Measurements from ENCODE around the gene PTGDS.
A peak's percentile ranks its signal among the peaks of the same experiment; 100 is the strongest.

Gene PTGDS

DNA sequence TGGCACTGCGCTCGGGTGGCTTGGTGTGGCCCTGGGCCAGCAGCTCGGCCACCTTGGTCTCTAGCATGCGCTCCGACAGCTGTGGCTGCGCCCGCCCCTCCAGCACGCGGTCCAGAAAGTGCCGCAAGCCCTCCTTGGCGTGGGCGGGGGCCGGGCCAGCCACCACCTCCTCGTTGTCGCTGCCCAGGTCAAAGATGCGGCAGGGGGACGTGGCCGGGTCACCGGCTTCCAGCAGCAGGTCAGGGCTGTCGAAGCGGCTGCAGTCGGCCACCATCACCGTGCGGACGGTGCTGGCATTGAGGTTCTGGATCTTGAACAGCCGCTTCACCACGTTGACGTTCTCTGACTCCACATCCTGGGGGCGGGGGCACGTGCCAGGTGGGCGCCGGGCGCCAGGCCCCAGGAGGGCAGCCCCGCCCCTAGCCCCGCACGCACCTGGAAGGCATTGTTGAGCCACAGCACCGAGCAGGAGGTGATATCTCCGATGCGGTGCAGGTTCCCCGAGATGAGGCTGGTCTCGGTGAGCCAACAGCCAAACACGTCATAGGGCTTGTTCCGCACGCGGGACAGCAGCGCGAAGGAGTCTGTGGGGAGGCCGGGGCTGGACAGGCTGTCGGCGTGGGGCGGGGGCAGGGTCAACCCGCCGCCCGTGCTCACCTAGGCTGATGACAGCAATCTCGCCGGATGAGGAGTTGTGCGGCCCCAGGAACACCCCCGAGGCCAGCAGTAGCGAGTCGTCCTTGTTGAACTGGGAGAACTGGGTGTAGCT is 35.0 kb upstream of the PTGDS start:
- in situ Hi-C loops (cut with MboI; ENCODE audit: low sequenced_read_pairs), result no loop called here

GRCh38 chr9:136942881-136943230 is 34.4 kb upstream of the PTGDS start:
- H3K36me3 ChIP-seq (replicated peaks), result peaks cover 38% of the 10 kb centered on the region
- no peak for DNase-seq (ENCODE audit: low spot score in 2 of 2)
- H3K9me3 ChIP-seq, result no peaks in the 10 kb centered on the region
- H3K4me3 ChIP-seq, result peak overlapping the region; percentile 78
- in situ Hi-C loops (cut with MboI; ENCODE audit: low sequenced_read_pairs), result no loop called here
- peaks cover 6% of the 10 kb centered on the region for H3K4me1 ChIP-seq
- no peaks in the 10 kb centered on the region for H3K27me3 ChIP-seq (ENCODE audit: low read depth)

More for the DNA sequence above, 35.0 kb upstream of the PTGDS start:
- Histone ChIP-seq H3K4me1 (peaks cover 3% of the 10 kb centered on the region; the same call in 1 of the 2 replicates), H3K36me3 (replicated peaks) (peaks cover 38% of the 10 kb centered on the region), H3K27me3 (ENCODE audit: low read depth) (no peaks in the 10 kb centered on the region), H3K4me3 (no peak overlapping the region), H3K9me3 (no peaks in the 10 kb centered on the region)
- DNase-seq (ENCODE audit: low spot score in 2 of 2), result no peak

GRCh38 chr9:136943291-136944211 is 33.8 kb upstream of the PTGDS start:
- in situ Hi-C loops (cut with MboI; ENCODE audit: low sequenced_read_pairs), result no loop called here
- H3K4me1 ChIP-seq, result peaks cover 13% of the 10 kb centered on the region

GRCh38 chr9:136944212-136944518 is 33.1 kb upstream of the PTGDS start:
- no peak for DNase-seq (ENCODE audit: low spot score in 2 of 2)
- peaks cover 19% of the 10 kb centered on the region for H3K4me1 ChIP-seq
- in situ Hi-C loops (cut with MboI; ENCODE audit: low sequenced_read_pairs), result no loop called here
- H3K36me3 ChIP-seq (replicated peaks), result peaks cover 34% of the 10 kb centered on the region
- H3K9me3 ChIP-seq, result no peaks in the 10 kb centered on the region
- no peaks in the 10 kb centered on the region for H3K27me3 ChIP-seq (ENCODE audit: low read depth)
- H3K4me3 ChIP-seq, result peak overlapping the region; percentile 78

More at GRCh38 chr9:136943291-136944211, 33.8 kb upstream of the PTGDS start:
- peaks cover 38% of the 10 kb centered on the region for H3K36me3 ChIP-seq (replicated peaks)
- peak overlapping the region; percentile 78 for H3K4me3 ChIP-seq
- H3K9me3 ChIP-seq, result no peaks in the 10 kb centered on the region
- H3K27me3 ChIP-seq (ENCODE audit: low read depth), result no peaks in the 10 kb centered on the region
- DNase-seq (ENCODE audit: low spot score in 2 of 2), result peak in 1 of 2 experiments; percentile 50

DNA sequence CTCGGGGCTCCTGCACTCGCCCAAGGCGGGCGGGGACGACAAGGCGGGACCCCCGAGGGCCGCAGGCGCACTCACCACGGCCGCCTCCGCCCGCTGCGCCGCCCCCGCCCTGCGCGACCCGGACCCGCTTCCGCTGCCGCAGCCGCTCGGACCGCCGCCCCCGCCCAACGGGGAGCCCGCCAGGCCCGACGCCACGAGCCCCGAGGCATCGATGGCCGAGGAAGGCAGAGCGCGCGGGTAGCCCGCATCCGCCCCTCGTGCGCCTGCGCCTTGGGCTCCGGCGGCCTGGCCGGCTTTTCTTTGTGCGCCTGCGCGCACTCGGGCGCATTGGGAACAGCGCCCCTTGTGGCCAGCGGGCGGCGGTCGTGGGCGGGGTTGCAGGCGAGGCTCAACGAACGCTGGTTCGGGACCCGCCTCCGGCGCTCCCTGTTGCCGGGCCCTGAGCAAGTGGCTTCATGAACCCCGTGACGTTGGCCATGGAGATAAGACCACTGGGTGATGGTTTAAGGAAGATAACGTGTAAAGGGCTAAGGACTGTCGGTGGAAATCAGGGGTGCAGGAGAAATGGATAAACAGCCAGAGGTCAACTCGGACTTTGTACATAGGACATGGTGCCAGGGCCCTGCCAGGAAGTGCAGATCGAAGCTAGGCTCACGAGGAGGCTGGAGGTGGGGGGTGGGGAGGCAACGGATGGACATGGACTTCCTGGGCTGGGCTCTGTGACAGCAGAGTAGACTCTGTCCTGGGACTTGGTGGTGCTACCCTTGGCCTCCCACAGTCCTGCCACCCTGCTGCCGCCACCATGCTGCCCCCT is 32.6 kb upstream of the PTGDS start, which contains the start of the genes C8G and FBXW5:
C8G (plus strand) TSS at position 725 of the 814 bp plus-strand sequence; CDS start at position 803, 78 bp downstream.
FBXW5 (minus strand) TSS at position 220 of the 814 bp plus-strand sequence. CDS start 655 bp downstream, outside the sequence.
- DNase-seq (ENCODE audit: low spot score in 2 of 2), result peak; percentile 91 to 94
- Histone ChIP-seq H3K4me3 (peak within 1 kb of the TSS; percentile 78), H3K9me3 (no peaks in the 10 kb centered on the region), H3K36me3 (replicated peaks) (peaks cover 29% of the 10 kb centered on the region), H3K4me1 (peaks cover 19% of the 10 kb centered on the region), H3K27me3 (ENCODE audit: low read depth) (no peaks in the 10 kb centered on the region)
- in situ Hi-C loops (cut with MboI; ENCODE audit: low sequenced_read_pairs), result no loop called here

- DNase-seq (ENCODE audit: low spot score in 2 of 2), result no peak
- no peaks in the 10 kb centered on the region for H3K27me3 ChIP-seq (ENCODE audit: low read depth)
- peaks cover 25% of the 10 kb centered on the region for H3K4me1 ChIP-seq
- no peak overlapping the region for H3K4me3 ChIP-seq
- in situ Hi-C loops (cut with MboI; ENCODE audit: low sequenced_read_pairs), result no loop called here
- H3K36me3 ChIP-seq (replicated peaks), result peaks cover 24% of the 10 kb centered on the region
- no peaks in the 10 kb centered on the region for H3K9me3 ChIP-seq
Measured at GRCh38 chr9:136945333-136946227, 31.7 kb upstream of the PTGDS start.

DNA sequence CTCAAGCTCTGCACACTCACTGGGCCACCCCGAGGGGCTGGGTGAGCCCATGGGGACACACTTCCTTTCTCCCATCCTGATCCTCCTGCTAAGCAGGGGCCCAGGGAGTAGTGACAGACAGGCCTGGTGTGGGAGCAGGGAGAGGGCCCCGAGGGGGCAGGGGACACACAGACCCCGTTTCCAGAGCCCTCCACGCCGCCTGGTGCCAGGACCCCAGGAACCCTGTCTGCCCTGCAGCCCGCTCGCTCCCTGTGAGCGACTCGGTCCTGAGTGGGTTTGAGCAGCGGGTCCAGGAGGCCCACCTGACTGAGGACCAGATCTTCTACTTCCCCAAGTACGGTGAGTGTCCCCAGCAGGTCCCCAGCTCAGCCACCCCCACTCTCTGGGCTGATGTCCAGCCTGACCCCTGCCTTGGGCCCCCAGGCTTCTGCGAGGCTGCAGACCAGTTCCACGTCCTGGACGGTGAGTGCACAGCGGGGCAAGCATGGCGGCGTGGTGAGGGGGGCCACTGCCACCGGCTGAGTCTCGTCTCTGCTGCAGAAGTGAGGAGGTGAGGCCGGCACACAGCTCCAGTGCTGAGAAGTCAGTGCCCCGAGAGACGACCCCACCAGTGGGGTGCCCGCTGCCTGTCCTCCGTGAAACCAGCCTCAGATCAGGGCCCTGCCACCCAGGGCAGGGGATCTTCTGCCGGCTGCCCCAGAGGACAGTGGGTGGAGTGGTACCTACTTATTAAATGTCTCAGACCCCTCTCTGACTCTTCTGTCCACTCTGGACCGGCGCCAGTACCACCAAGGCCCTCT is 30.9 kb upstream of the PTGDS start:
- DNase-seq (ENCODE audit: low spot score in 2 of 2), result no peak
- peaks cover 25% of the 10 kb centered on the region for H3K4me1 ChIP-seq
- peaks cover 15% of the 10 kb centered on the region for H3K36me3 ChIP-seq (replicated peaks)
- in situ Hi-C loops (cut with MboI; ENCODE audit: low sequenced_read_pairs), result no loop called here
- no peak overlapping the region for H3K4me3 ChIP-seq
- no peaks in the 10 kb centered on the region for H3K9me3 ChIP-seq
- no peaks in the 10 kb centered on the region for H3K27me3 ChIP-seq (ENCODE audit: low read depth)

DNA sequence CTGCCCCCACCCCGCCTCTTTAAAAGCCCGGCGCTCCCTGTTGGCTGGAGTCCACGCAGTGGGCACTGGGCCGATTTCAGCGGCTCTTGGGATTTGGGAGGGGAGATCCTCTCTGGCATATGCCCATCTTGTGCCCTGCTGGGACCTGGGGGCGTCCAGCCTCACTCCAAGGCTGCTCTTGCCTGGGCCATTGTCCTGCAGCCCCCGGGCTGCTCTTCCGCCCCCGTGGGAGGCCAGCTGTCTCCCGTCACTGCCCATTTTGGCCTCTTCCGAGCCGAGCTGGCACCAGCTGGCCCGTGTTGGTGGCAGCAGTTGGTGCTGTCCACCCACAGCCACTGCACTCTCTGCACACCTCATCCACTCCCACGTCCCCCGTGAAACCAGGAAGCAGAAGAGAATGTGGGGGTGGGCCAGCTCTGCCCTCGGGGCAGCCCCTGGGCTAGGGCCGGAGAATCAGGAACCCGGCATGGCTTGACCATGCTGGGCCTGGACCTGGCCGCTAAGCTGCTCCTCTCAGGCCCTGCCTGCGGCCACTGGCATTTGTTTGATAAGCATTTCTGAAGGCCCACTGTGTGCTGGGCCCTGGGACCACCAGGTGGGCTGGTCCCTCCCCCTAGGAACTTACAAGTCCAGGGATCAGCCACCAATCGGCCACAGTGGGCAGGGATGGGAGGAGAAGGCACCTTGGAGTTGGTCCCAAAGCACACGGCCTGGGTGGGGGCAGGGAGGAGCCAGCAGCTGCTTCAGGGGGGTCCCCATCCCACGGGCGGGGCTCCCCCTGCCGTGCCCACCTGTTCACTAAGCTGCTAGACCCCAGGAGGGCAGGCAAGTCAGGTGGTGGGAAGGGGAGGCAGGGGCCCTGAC is 30.0 kb upstream of the PTGDS start:
- in situ Hi-C loops (cut with MboI; ENCODE audit: low sequenced_read_pairs), result no loop called here
- no peak for DNase-seq (ENCODE audit: low spot score in 2 of 2)
- peaks cover 7% of the 10 kb centered on the region for H3K36me3 ChIP-seq (replicated peaks)
- no peaks in the 10 kb centered on the region for H3K27me3 ChIP-seq (ENCODE audit: low read depth)
- H3K4me3 ChIP-seq, result no peak overlapping the region
- no peaks in the 10 kb centered on the region for H3K9me3 ChIP-seq
- H3K4me1 ChIP-seq, result peaks cover 25% of the 10 kb centered on the region

GRCh38 chr9:136947955-136948510 is 29.3 kb upstream of the PTGDS start:
- peaks cover 25% of the 10 kb centered on the region for H3K4me1 ChIP-seq
- H3K4me3 ChIP-seq, result no peak overlapping the region
- H3K27me3 ChIP-seq (ENCODE audit: low read depth), result no peaks in the 10 kb centered on the region
- in situ Hi-C loops (cut with MboI; ENCODE audit: low sequenced_read_pairs), result no loop called here
- no peaks in the 10 kb centered on the region; the same call in 1 of the 2 replicates for H3K36me3 ChIP-seq (replicated peaks)
- DNase-seq (ENCODE audit: low spot score in 2 of 2), result peak; percentile 65 to 78
- no peaks in the 10 kb centered on the region for H3K9me3 ChIP-seq

DNA sequence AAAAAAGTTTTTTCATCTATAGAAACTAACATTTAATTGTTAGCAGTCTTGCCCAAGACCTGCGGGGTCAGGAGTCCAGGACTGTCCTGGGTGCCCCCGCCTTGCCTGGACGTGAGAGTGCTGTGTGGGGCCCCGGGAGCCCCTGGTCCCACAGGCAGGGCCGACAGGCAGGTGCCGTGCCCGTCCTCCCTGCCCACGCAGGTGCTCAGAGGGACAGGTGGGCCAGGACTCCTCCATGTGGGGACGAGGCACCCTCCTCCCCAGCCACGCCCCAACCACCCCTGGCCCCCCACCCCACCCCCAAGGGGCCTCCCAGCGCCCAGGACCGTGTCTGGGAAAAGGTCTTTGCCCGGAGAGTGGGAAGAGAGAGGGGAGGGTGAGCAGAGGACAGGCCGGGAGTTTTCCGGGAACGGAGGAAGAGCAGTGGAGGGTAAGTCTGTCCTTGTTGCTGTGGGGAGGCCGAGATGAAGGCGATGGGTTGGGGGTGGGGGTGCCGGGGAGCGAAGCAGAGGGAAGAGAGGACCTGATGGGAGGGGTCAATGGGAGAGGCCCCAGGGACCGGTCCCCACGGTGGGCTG is 28.0 kb upstream of the PTGDS start:
- H3K27me3 ChIP-seq (ENCODE audit: low read depth), result no peaks in the 10 kb centered on the region
- in situ Hi-C loops (cut with MboI; ENCODE audit: low sequenced_read_pairs), result no loop called here
- peak overlapping the region; percentile 54 for H3K4me3 ChIP-seq
- no peaks in the 10 kb centered on the region for H3K9me3 ChIP-seq
- H3K4me1 ChIP-seq, result peaks cover 25% of the 10 kb centered on the region
- DNase-seq (ENCODE audit: low spot score in 2 of 2), result no peak
- no peaks in the 10 kb centered on the region for H3K36me3 ChIP-seq (replicated peaks)

All from HAP-1 (cell line).